HL-60/S4 (cell line): Measurements from ENCODE around the gene ABHD4.
"Not testable (repeated sequence)": the region's sequence is repeated elsewhere in the genome, so short reads cannot be mapped to it uniquely, and the experiment has no call there.

Source experiments
- in situ Hi-C: fragments of 300-500 bp; cut with MboI; formaldehyde crosslinking; loops from 2 replicates; pipeline ENCODE4 v1.14.3; 2022; ENCODE audit warnings: low sequenced_read_pairs

Gene ABHD4, protein sequence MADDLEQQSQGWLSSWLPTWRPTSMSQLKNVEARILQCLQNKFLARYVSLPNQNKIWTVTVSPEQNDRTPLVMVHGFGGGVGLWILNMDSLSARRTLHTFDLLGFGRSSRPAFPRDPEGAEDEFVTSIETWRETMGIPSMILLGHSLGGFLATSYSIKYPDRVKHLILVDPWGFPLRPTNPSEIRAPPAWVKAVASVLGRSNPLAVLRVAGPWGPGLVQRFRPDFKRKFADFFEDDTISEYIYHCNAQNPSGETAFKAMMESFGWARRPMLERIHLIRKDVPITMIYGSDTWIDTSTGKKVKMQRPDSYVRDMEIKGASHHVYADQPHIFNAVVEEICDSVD

DNA sequence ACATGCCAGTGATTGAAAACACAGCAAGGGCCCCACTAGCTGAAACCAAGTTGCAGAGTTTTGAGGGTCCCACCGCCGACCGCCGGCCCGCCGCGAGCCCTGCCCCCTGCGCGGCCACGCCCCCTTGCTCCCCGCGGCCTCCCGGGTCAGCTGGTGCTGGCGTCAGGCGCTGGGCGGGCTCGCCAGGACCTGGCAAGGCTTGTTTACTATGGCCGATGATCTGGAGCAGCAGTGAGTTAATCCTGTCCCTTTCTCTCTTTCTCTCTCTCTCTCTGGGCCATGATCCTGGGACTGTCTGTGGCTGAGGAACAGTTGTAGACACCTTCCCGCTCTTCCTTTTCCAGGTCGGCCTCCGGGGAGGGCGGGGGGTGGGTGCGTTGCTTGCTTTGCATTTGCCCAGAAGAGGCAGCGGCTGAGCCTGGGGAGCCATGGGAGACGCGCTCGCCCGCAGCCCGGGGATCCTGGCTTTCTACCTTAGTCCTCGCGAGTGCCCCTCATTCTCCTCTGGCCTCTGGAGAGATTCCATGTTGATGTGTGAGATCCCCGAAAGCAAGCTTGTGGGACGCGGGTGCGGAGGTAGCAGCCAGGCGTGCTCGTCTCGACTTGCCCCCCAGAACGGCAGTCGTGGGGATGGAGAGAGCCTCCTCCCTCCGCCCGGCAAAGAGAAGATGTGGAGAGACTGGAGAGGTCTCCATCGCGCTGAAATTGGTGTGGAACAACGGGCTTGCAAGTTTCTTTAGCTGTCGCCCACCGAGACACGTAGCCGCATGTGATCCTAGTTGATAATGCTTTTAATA is at the start of gene ABHD4:
TSS of gene ABHD4 (plus strand) at position 202 of the 797 bp plus-strand sequence. CDS start at position 209, 7 bp downstream.
- in situ Hi-C loops: no loop called here

DNA sequence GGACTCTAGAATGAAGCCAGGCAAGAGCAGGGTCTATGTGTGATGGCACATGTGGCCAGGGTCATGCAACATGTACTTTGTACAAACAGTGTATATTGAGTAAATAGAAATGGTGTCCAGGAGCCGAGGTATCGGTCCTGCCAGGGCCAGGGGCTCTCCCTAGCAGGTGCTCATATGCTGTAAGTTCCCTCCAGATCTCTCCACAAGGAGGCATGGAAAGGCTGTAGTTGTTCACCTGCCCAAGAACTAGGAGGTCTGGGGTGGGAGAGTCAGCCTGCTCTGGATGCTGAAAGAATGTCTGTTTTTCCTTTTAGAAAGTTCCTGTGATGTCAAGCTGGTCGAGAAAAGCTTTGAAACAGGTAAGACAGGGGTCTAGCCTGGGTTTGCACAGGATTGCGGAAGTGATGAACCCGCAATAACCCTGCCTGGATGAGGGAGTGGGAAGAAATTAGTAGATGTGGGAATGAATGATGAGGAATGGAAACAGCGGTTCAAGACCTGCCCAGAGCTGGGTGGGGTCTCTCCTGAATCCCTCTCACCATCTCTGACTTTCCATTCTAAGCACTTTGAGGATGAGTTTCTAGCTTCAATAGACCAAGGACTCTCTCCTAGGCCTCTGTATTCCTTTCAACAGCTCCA is 48.7 kb upstream of the ABHD4 start:
- in situ Hi-C loops: no loop called here

DNA sequence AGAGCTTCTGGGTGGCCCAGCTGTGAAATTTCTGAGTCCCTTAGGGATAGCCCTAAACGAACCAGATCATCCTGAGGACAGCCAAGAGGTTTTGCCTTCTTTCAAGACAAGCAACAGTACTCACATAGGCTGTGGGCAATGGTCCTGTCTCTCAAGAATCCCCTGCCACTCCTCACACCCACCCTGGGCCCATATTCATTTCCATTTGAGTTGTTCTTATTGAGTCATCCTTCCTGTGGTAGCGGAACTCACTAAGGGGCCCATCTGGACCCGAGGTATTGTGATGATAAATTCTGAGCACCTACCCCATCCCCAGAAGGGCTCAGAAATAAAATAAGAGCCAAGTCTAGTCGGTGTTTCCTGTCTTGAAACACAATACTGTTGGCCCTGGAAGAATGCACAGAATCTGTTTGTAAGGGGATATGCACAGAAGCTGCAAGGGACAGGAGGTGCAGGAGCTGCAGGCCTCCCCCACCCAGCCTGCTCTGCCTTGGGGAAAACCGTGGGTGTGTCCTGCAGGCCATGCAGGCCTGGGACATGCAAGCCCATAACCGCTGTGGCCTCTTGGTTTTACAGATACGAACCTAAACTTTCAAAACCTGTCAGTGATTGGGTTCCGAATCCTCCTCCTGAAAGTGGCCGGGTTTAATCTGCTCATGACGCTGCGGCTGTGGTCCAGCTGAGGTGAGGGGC is 48.0 kb upstream of the ABHD4 start:
- in situ Hi-C loops: no loop called here

DNA sequence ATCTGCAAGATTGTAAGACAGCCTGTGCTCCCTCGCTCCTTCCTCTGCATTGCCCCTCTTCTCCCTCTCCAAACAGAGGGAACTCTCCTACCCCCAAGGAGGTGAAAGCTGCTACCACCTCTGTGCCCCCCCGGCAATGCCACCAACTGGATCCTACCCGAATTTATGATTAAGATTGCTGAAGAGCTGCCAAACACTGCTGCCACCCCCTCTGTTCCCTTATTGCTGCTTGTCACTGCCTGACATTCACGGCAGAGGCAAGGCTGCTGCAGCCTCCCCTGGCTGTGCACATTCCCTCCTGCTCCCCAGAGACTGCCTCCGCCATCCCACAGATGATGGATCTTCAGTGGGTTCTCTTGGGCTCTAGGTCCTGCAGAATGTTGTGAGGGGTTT is 46.5 kb upstream of the ABHD4 start:
- in situ Hi-C loops: no loop called here

DNA sequence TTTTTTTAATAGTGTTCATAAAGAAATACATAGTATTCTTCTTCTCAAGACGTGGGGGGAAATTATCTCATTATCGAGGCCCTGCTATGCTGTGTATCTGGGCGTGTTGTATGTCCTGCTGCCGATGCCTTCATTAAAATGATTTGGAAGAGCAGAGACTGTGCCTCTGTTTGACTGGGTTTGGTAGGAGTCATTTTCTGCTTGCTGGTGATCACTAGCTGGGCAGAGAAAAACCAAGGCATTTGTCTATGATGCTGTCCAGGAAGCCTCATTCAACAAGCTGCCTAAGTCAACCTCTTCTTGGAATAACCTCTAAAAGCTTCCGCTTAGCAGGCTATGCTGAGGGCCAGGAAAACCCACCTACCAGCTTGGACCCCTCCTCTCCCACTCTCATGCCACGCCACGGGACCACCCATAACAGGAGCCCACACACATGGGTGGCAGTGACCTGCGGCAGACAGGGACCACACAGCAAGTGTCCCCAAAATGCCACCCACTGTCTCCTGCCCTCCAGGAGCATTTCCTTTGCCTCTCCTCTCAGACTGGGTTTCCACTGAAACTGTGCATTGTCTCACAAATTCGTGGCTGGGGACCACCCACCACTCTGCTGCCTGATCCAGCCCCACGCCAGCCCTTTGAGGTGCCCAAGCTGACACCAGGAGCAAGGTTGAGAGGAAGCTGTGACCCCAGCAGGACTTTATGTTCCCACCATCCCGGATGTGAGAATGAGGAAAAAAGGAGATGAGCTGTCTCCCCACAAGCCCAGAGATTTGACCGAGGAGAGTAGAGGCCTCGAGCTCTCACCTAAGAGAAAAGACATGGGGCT is 45.9 kb upstream of the ABHD4 start:
- in situ Hi-C loops: no loop called here

DNA sequence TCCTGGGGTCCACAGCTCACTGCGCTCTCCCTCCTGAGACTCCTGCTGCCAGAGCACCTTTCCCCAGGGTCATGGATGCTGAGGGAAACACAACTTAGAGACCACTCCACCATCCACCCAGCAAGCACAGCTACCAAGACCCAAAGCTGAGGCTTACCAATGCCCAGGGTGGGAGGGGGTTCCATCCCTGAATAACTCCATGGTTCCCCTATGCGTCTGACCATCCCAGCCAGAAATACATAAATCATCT is 45.3 kb upstream of the ABHD4 start:
- in situ Hi-C loops: no loop called here

DNA sequence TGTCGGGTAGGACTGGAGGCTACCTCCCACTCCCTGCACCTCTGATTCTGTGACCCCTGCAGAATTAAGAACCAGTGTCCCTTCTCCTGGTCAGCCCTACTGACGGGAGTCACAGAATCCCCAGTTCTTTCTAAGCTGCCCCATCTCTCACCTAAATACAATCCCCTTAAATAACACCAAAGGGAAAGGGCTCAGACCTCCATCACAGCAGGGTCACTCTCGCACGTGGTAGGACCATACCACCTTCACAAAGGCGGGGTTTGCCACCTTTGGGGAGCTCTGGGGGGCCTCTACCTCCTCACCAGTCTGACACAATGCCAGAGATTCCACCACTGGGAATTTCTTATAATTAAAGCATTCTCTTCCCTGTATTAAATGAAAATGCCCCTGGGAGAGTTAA is 44.7 kb upstream of the ABHD4 start:
- in situ Hi-C loops: no loop called here

DNA sequence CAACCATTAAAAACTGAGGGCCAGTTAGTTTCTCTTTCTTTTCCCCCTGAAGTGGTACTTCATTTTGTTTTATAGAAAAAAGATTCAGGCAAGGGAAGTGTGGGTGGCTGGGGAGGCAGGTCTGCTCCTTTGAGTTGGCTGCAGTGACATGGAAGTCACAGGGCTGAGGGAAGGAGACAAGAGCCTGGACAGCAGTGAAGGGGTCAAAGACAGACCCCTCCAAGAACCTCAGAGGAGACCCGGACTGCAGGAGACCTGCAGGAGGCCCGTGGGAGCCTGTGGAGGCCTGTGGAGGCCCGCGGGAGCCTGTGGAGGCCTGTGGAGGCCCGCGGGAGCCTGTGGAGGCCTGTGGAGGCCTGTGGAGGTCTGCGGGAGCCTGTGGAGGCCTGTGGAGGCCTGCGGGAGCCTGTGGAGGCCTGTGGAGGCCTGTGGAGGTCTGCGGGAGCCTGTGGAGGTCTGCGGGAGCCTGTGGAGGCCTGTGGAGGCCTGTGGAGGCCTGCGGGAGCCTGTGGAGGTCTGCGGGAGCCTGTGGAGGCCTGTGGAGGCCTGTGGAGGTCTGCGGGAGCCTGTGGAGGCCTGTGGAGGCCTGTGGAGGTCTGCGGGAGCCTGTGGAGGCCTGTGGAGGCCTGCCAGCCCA is 44.1 kb upstream of the ABHD4 start:
- in situ Hi-C loops: not testable (repeated sequence)

DNA sequence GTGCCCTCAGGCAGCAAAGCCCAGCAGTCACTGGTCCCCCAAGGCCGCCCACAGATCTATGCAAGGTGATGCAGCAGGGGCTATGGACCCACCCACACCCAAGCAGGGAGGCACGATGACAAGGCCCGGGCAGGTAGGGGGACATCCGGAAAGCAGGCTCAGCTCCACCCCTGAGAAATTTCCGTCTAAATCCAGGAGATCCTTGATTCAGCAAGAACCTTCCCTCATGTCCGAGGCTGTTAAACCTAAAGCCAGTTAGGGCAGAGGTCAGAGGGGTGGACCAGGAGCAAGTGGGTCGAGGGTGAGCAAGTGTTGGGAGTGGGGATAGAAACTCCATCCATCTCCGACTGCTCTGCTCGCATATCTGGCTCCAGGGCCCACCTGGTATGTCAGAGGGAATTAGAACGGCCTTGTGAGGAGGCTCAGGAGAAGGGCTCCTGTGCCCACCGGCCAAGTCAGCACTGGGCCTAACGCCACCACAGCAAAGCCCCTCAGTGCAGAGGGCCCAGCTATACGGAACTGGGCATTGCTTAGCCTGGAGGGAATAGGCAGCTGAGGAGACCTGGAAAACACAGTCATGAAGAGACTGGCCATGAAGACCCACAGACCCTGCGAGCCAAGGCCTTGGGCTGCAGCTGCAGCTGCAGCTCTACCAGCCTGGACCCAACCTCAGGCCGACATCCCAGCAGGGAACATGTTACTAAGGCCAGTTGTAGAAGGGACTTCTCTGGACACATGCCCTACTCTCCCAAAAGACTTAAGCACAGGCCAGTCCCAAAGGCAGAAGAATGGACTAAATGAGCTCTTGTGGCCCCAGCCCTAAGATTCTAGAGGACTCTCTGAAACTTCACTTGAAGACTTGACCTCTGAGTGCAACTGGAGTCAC is 43.4 kb upstream of the ABHD4 start:
- in situ Hi-C loops: no loop called here

DNA sequence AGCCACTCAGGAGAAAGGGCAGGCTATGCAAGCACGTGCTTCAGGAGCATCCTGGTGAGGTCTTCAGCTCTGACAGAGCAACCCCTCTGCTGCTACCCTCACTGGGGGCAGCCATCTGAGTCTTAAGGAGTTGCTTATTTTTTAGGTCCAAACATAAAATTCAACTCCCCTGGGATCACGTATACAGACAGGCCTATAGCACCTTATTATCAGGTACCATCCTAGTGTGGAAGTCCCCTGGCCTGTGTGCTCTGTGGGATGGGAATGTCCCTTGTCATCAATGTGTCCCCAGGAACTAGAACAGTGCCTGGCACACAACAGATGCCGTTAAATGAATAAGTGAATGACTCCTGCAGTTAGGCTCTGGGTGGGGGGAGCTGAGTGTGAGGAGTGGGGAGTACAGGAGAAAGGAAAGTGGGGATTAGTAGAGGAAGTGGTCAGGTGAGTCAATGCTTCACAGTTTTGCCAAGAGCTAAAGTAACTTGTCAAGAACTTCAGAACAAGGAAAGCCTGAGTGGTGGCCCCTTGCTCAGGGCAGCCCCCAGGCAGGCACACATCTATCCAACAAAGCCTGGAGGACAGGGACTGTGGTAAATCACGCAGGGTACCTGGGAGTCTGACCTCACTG is 42.6 kb upstream of the ABHD4 start:
- in situ Hi-C loops: no loop called here

DNA sequence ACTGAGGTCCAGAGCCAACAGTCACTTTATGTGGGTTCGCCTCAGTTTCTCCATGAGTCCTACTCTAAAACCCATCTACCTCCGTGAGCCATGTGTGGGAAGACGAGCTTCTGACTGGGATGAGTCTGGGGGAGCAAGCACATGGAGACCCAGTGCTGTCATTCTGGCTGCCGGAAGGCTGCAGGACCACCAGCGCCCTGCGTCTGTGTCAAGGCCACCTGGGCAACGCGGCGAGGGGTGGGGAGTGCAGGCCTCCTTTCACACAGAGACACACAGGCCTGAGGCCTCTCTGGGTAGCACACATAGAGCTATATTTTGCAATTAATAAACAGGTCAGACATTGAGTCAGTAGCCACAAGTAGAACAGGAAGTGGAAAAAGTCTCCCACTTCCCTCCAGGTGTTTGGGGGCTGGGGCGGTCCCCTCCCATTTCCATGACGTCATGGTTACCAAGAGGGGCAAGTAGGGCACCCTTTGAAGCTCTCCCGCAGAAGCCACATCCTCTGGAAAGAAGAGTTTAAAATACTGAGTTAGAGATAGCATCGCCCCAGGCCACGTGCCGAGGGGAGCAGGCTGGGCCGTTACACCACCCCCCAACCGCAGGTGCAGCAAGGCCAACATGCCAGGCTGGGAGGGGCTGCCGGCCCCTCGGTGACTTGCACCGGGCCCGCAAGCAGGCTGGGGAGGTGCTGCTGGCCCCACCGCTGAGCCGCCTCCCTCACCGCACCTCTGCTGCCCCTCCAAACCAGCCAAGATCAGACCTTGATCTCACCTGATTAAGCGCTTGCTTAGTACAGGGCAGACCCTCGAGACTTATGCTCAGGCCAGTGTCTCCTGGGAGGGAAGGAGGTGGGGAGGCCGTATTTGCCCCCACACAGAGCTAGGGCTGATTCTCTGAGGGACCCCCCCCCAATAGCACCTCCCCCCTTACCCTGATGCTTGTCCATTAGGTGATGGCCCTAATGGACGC is 41.8 kb upstream of the ABHD4 start:
- in situ Hi-C loops: no loop called here

DNA sequence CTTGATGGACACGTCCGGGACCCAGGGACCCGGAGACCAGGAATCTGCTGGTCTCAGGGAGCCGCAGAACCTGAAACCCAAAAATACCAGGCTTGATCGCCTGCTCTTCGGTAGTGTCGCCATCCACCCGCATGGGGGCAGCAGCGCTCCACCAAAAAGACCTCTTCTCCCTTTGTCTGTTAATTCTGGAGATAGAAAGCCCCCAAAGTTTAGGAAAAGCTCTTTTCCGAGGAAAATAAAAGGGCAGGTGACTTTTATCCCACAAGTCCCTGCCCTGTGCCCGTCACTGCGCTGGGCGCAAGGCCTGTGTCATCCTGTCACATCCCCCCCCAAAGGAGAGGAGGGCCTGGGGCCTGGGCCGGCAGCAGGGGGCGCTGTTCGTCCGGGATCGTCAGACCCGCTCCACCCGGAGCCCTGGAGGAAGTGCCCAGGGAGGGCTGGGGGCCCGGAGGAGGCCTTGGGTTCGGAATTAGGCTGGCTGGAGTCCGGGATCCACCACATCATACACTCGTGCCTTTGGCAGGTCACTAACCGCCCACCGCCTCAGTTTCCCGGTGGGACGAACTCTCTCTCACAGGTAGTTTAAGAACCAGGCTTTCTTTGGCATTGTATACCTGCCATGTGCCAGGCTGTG is 41.0 kb upstream of the ABHD4 start:
- in situ Hi-C loops: no loop called here

DNA sequence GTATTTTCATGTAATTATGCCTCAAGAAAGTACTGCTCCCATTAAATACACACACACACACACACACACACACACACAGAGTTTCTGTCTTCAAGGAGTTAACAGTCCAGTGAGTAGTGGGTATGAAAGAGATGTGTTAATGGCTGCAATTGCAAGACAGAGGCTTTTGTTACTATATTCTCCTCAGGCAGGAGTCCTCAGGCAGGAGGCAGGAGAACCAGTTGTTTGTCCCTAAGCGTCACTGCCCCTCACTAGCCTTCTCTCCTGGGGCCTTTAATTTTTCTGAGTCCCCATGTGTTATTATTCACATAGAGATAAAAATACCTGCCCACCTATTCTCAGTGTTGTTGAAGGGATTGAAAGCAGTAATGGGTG is 40.3 kb upstream of the ABHD4 start:
- in situ Hi-C loops: no loop called here

DNA sequence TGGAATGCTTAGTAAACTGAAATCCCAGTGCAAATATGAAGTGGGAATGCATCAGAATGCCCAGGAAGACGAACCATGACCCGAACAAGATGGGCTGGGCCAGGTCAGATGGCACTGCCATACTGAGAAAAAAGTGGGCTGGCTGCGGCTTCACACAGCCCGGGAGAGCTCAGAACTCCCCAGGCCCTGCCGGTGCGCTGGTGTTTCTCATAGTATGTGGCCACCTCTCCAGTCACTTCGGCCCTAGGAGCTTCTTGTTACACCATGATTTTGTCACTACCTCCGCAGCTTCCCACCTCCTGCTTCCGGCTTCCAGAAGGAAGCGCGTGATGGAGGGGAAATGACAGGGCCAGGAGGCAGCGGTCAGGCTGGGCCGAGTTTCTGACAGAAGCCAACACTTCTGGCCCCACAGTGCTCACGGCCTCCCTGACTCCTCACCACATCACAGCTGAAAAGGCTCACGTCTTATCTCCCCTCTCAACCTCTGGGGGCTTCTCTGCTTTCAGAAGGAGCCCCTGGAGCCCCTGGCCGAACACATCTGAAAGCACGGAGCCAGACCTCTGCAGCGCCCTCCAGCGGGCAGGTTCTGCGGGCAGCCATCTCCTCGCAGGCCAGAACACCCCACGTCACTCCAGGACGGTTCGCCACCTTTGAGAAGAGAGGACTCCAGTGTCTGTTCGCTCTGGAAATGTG is 39.7 kb upstream of the ABHD4 start:
- in situ Hi-C loops: no loop called here

DNA sequence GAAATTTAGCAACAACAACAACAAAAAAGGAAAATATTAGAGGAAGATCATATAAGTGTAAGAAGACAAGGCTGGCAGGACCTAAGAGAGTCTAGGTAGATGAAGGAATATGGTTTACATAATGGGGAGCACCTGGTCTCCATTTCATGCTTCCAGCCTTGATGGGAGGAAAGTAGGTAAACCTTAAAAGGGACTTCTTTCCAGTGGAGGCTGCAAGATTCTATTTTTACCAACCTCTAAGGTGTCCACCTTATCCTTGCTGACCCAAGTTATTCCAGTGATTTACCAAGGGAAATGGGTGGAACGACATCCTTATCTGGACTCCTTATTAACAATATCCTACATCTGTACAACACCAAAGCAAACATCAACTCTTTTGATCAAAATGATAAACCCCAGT is 39.1 kb upstream of the ABHD4 start:
- in situ Hi-C loops: no loop called here

DNA sequence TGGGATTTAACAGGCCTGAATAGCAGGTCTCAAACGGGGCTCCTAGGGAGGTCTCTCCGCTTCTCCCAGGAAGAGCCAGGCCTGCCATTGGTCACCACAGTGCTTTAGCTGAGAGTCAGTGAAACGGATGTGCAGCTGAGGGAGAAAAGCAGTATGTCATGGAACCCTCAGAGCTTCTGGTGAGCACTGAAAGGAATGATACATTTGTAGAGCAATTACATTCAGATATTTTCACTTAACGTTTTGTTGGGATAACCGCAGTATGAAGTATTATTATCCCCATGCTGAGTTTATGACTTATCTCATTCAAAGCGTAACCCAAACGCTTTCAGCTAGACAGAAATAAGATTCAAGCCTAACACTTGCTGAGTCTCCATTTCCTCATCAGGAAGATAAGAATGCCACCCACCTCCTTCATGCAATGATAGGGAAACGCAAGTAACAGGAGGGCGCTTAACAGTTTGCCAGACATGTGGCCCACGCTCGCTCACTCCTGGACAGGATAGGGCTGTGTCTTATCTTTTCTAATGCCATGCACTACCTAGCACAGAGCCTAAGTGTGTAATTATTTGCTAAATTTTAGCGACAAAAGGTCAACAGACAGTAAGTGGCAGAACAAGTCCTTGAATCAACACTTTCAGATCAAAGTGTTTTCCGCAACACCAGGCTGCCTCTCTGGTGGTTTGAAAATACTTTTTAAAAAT is 37.3 kb upstream of the ABHD4 start:
- in situ Hi-C loops: loop anchor here (5.0 to 10.0 kb wide), 2 partner anchors 169 to 284 kb away; no protein-coding TSS in a partner anchor
